GM12878 (cell line): ENCODE results near the gene LGALS1. TPM values are rescaled to one million over a fixed set of nuclear protein-coding genes. Genes with fewer than 3 reads are reported as not detected.

Experiments
- ATAC-seq: fragments of 200-7000 bp; cut with Tn5 transposase; 3 replicates; pipeline ENCODE4 v1.9.1; 2020; ENCODE audit warnings: mild to moderate bottlenecking, moderate library complexity
- BruUV-seq: library from RNA; stranded (reverse); fragments of 400-500 nt; replicated peaks from 2 replicates; lab custom pipeline; 2021; lab: Mats Ljungman, UMichigan
- CTCF ChIA-PET: fragments of 300-600 bp; sonication (Branson Sonifier 250); formaldehyde crosslinking; extraction: SDS; loops from one replicate; lab custom pipeline; 2021; ENCODE audit warnings: inconsistent platforms; lab: Yijun Ruan, JAX
- POLR2A ChIA-PET: fragments of 350-600 bp; formaldehyde crosslinking; extraction: SDS; loops from one replicate; lab custom pipeline; 2021; ENCODE audit warnings: inconsistent platforms; lab: Charles Lee
- RAD21 ChIA-PET: fragments of 300-600 bp; sonication (Branson Sonifier 250); formaldehyde crosslinking; loops from one replicate; lab custom pipeline; 2023; ENCODE audit warnings: antibody characterized with exemption; ENCODE audit not compliant: unreplicated experiment; lab: Charles Lee
- SMC1A ChIA-PET: fragments of 300-600 bp; sonication (Branson Sonifier 250); formaldehyde crosslinking; loops from one replicate; lab custom pipeline; 2023; ENCODE audit not compliant: unreplicated experiment, uncharacterized antibody; lab: Charles Lee
- DNase-seq: peaks from one replicate; pipeline ENCODE4 v3.0.0-alpha.2; 2011; ENCODE audit warnings: low read depth, low spot score
- FAIRE-seq: peaks from 3 replicates; lab custom pipeline; 2011; peaks lifted over from hg19 to GRCh38; lab: Jason Lieb, UNC
- H2AFZ ChIP-seq: 2 replicates; pipeline ENCODE4 v1.6.0; 2011; ENCODE audit warnings: low read depth, low read length, control low read depth; ENCODE audit not compliant: control insufficient read depth
- H3K27ac ChIP-seq: 2 replicates; pipeline ENCODE4 v1.5.1; 2011; ENCODE audit warnings: control low read depth; ENCODE audit not compliant: control insufficient read depth, insufficient read depth
- H3K27me3 ChIP-seq, 2 experiments: replicated peaks in 1 of 2; 2 replicates each; pipeline versions ENCODE4 v1.6.0 to v1.6.1; 2011; ENCODE audit warnings: low read length in 1 of 2; ENCODE audit not compliant: control insufficient read depth in 2 of 2, insufficient read depth in 2 of 2
- H3K36me3 ChIP-seq, 2 experiments: 2 replicates each; pipeline ENCODE4 v1.5.1; 2011; ENCODE audit warnings: low read length in 1 of 2; ENCODE audit not compliant: control insufficient read depth in 2 of 2, insufficient read depth in 2 of 2
- H3K4me1 ChIP-seq: 2 replicates; pipeline ENCODE4 v1.6.1; 2011; ENCODE audit warnings: mild to moderate bottlenecking, low read length, moderate library complexity, mixed read lengths; ENCODE audit not compliant: control insufficient read depth, insufficient read depth
- H3K4me2 ChIP-seq: 2 replicates; pipeline ENCODE4 v1.6.0; 2011; ENCODE audit warnings: control low read depth; ENCODE audit not compliant: control insufficient read depth, insufficient read depth
- H3K4me3 ChIP-seq: fragments of 200-600 bp; sonication (generic); 2 replicates; pipeline ENCODE4 v1.5.1; 2016
- H3K79me2 ChIP-seq: 2 replicates; pipeline ENCODE4 v1.6.0; 2011; ENCODE audit warnings: low read length; ENCODE audit not compliant: control insufficient read depth, insufficient read depth
- H3K9ac ChIP-seq: 2 replicates; pipeline ENCODE4 v1.8.0; 2011; ENCODE audit warnings: low read length, control low read depth, mixed read lengths; ENCODE audit not compliant: control insufficient read depth, insufficient read depth
- H3K9me3 ChIP-seq: replicated peaks from 3 replicates; pipeline ENCODE4 v1.5.1; 2011; ENCODE audit warnings: mild to moderate bottlenecking, low read length; ENCODE audit not compliant: control insufficient read depth, insufficient read depth
- H4K20me1 ChIP-seq: 2 replicates; pipeline ENCODE4 v1.6.0; 2011; ENCODE audit not compliant: control insufficient read depth, insufficient read depth
- CBFB ChIP-seq: IDR thresholded peaks from 2 replicates; pipeline ENCODE4 v1.6.1; 2016; ENCODE audit warnings: antibody characterized with exemption, low read depth
- CHD2 ChIP-seq: IDR thresholded peaks from 2 replicates; pipeline ENCODE4 v1.6.1; 2011; ENCODE audit warnings: low read depth, low read length, improper control_type of control experiment, borderline replicate concordance
- EP300 ChIP-seq, 2 experiments: fragments of 150-350 bp in 1 of 2; IDR thresholded peaks; 2 replicates each; pipeline ENCODE4 v1.6.1; 2011 to 2012; ENCODE audit warnings: low read depth in 2 of 2, low read length in 2 of 2, borderline replicate concordance in 1 of 2, improper control_type of control experiment in 1 of 2, inconsistent platforms in 1 of 2; ENCODE audit not compliant: control insufficient read depth in 1 of 2
- FOXK2 ChIP-seq: fragments of 450-650 bp; IDR thresholded peaks from 2 replicates; pipeline ENCODE4 v1.6.1; 2017; ENCODE audit warnings: mild to moderate bottlenecking, moderate library complexity
- HDAC2 ChIP-seq: fragments of 200-600 bp; sonication (generic); IDR thresholded peaks from 2 replicates; pipeline ENCODE4 v1.6.1; 2017
- JUND ChIP-seq: IDR thresholded peaks from 2 replicates; pipeline ENCODE4 v1.6.1; 2012; ENCODE audit warnings: low read depth, mild to moderate bottlenecking, low read length, improper control_type of control experiment, moderate library complexity
- MYB ChIP-seq: fragments of 150-350 bp; IDR thresholded peaks from 2 replicates; pipeline ENCODE4 v1.6.1; 2014; ENCODE audit warnings: mild to moderate bottlenecking, low read depth, low read length, borderline replicate concordance
- PAX5 ChIP-seq: IDR thresholded peaks from 2 replicates; pipeline ENCODE4 v1.6.1; 2011; ENCODE audit warnings: low read depth, low read length, borderline replicate concordance
- POLR2A ChIP-seq: IDR thresholded peaks from 2 replicates; pipeline ENCODE4 v1.6.1; 2011; ENCODE audit warnings: low read depth, mild to moderate bottlenecking, low read length
- POLR2AphosphoS5 ChIP-seq: IDR thresholded peaks from 2 replicates; pipeline ENCODE4 v1.6.1; 2011; ENCODE audit warnings: mild to moderate bottlenecking, low read length, inconsistent platforms
- RB1 ChIP-seq: fragments of 450-650 bp; formaldehyde crosslinking; IDR thresholded peaks from 2 replicates; pipeline ENCODE4 v1.6.1; 2017; ENCODE audit warnings: mild to moderate bottlenecking, borderline replicate concordance
- RBBP5 ChIP-seq: fragments of 200-600 bp; sonication (generic); conservative IDR thresholded peaks from 2 replicates; pipeline ENCODE4 v1.6.1; 2016
- SIX5 ChIP-seq: IDR thresholded peaks from 2 replicates; pipeline ENCODE4 v1.6.1; 2011; ENCODE audit warnings: mild to moderate bottlenecking, low read depth, low read length, moderate library complexity; ENCODE audit not compliant: severe bottlenecking
- SMAD5 ChIP-seq: IDR thresholded peaks from 2 replicates; pipeline ENCODE4 v1.6.1; 2016; ENCODE audit warnings: antibody characterized with exemption, low read depth
- STAT1 ChIP-seq: fragments of 450-650 bp; conservative IDR thresholded peaks from 2 replicates; pipeline ENCODE4 v1.6.1; 2014; ENCODE audit warnings: antibody characterized with exemption, mild to moderate bottlenecking
- TCF7 ChIP-seq: IDR thresholded peaks from 2 replicates; pipeline ENCODE4 v1.6.1; 2014; ENCODE audit warnings: antibody characterized with exemption, borderline replicate concordance
- ZNF207 ChIP-seq: fragments of 450-650 bp; IDR thresholded peaks from 2 replicates; pipeline ENCODE4 v1.6.1; 2014; ENCODE audit warnings: antibody characterized with exemption, mild to moderate bottlenecking, borderline replicate concordance
- ZNF274 ChIP-seq: IDR thresholded peaks from one replicate; pipeline ENCODE4 v1.8.0; 2011; ENCODE audit not compliant: insufficient read length, insufficient read depth
- ZNF622 ChIP-seq: fragments of 450-650 bp; IDR thresholded peaks from 2 replicates; pipeline ENCODE4 v1.6.1; 2017; ENCODE audit warnings: mild to moderate bottlenecking, inconsistent platforms
- ZZZ3 ChIP-seq: IDR thresholded peaks from 2 replicates; pipeline ENCODE4 v1.6.1; 2011; ENCODE audit warnings: low read depth; ENCODE audit not compliant: control insufficient read depth, insufficient read length
- WGBS: methylation state at CpG from one replicate; pipeline ENCODE4 v1.1.6; 2016; ENCODE audit warnings: low lambda C conversion rate; ENCODE audit not compliant: insufficient replicate concordance, insufficient coverage; ENCODE audit errors: missing lambda C conversion rate; 5-methylcytosine and 5-hydroxymethylcytosine counted together
- in situ Hi-C: fragments of 300-500 bp; cut with MboI; formaldehyde crosslinking; loops from 9 replicates; pipeline ENCODE4 v1.14.3; 2018; ENCODE audit warnings: mixed read lengths
- intact Hi-C: fragments of 100-400 bp; cut with micrococcal nuclease; formaldehyde crosslinking; loops from one replicate; pipeline ENCODE4 v1.14.2; 2022; ENCODE audit not compliant: unreplicated experiment
- polyA plus RNA-seq, 11 experiments: library from polyadenylated mRNA; depleted of rRNA in 4 of 11; unstranded in 6 of 11; stranded (reverse) in 5 of 11; fragments of >200 nt; fragmentation: Nextera tagmentation in 4 of 11; fragmentation: Illumina TruSeq in 1 of 11; extraction: Ambion mirVana in 4 of 11; extraction: Trizol in 1 of 11; gene quantifications; 1 replicate in 1 of 11; 2 replicates in 10 of 11; pipeline versions ENCODE4 v1.2.1 to v1.2.3, GENCODE V29; 2011 to 2016; ENCODE audit warnings: inconsistent platforms in 2 of 11, missing spikeins in 2 of 11, low read depth in 1 of 11
- total RNA-seq, 4 experiments: library from RNA; depleted of rRNA in 3 of 4; stranded (reverse); fragments of >200 nt in 3 of 4; fragmentation: Illumina TruSeq in 1 of 4; extraction: Trizol in 1 of 4; gene quantifications; 2 replicates each; pipeline versions ENCODE4 v1.2.1 to v1.2.3, GENCODE V29; 2013 to 2021
- TF ChIP-seq, protein P1 (sequence below): IDR thresholded peaks from 2 replicates; pipeline ENCODE4 v1.6.1; 2012; ENCODE audit warnings: low read depth, low read length, improper control_type of control experiment
- TF ChIP-seq, protein P2 (sequence below): fragments of 450-650 bp; IDR thresholded peaks from 2 replicates; pipeline ENCODE4 v1.6.1; 2017; ENCODE audit warnings: mild to moderate bottlenecking, moderate library complexity

The LGALS1 gene
- total and polyA plus RNA-seq, 10 of the 15 experiments (the other 5 are each of a cell fraction or from before 2014, with no cell fraction given) = 312 to 1,889 (median 706) TPM

DNA sequence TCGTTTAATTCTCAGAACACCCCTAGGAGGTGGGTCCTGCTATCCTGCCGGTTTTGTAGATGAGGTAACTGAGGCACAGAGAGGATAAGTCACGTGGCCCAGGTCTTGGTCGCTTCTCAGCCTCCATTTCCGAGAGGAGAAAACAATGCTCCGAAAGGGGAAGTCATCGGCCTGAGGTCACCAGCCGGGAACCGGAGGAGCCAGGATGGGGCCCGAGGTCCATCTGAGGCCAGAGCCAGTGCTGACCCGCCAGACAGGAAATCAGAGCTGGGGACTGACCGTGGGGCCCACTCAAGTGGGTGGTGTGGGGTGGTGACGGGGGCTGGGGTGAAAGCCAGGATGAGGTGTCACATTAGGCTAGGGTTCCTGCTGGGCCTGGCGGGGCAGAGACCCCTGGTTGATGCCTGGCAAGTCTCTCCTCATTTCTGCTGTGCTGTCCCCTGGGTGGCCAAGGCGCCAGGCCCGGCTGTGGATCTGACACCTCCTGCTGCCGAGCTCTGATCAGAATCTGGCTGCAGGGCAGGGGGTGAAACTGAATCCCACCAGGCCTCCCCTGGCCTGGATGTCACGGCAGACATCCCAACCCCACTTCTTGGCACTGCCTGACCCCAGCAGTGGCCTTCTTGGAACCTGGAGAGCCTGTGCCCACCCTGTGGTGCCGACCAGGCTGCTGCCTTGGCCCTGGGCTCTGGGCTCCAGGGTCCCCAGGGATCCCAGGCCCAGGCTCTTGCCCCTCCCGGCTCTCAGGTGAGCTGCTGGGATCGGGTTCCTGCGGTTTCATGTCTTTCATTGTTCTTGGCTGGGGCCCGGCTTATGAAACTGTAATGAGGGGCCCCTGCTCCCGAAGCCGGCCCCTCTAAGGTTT lies 33.4 kb downstream of the LGALS1 start (continued):
- TF ChIP-seq POLR2A (no peak), HDAC2 (no peak), ZZZ3 (no peak), EP300 (IDR thresholded peaks at IDR 0.05; ENCODE audit: borderline replicate concordance in 1 of 2, control insufficient read depth in 1 of 2, low read depth in 2 of 2, low read length in 2 of 2) (no peak)
- TF ChIP-seq, protein P1, sequence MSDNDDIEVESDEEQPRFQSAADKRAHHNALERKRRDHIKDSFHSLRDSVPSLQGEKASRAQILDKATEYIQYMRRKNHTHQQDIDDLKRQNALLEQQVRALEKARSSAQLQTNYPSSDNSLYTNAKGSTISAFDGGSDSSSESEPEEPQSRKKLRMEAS = no peak

DNA sequence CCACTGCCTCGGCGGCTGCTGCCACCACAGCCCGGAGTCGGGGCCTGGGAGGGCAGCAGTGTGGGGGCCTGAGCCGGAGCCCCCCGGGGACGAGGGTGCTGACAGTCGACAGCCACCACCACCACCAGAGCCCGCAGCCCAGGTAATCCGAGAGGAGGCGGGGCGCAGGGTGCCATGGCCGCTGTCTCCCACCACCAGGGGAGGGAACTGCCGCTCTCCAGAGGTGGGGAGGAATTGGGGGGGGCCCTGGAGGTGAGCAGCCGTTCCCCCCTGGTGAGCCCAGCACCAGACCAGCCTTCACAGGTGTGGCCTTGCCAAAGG lies 34.0 kb downstream of the LGALS1 start:
- H3K79me2 ChIP-seq = no peaks in the 10 kb centered on the region
- ChIA-PET RAD21 (no interaction called here), SMC1A (no interaction called here), CTCF (no interaction called here), POLR2A (no interaction called here)
- FAIRE-seq (no peak), ATAC-seq (no peak), DNase-seq (no peak)
- no TSS peak for BruUV-seq
- intact Hi-C loops (no loop called here), in situ Hi-C loops (no loop called here)
- no peaks in the 10 kb centered on the region for H3K4me1 ChIP-seq
- H2AFZ ChIP-seq = no peak overlapping the region
- no peaks in the 10 kb centered on the region for H3K27me3 ChIP-seq
- no peaks in the 10 kb centered on the region for H3K9me3 ChIP-seq
- 93% methylated on average over 15 of the region's 15 CpGs for WGBS
- H3K4me2 ChIP-seq = no peak overlapping the region
- H4K20me1 ChIP-seq = no peaks in the 10 kb centered on the region
- H3K36me3 ChIP-seq = no peaks in the 10 kb centered on the region
- H3K9ac ChIP-seq = no peak overlapping the region
- H3K4me3 ChIP-seq = no peak overlapping the region
- H3K27ac ChIP-seq = no peak overlapping the region
- TF ChIP-seq ZNF274 (no peak), SIX5 (no peak), ZNF622 (no peak), CBFB (no peak), CHD2 (no peak), ZZZ3 (no peak), SMAD5 (no peak), FOXK2 (no peak), ZNF207 (no peak), PAX5 (no peak), POLR2AphosphoS5 (no peak), STAT1 (no peak), RBBP5 (no peak), RB1 (no peak), MYB (no peak), TCF7 (no peak), JUND (no peak)
- TF ChIP-seq, protein P2, sequence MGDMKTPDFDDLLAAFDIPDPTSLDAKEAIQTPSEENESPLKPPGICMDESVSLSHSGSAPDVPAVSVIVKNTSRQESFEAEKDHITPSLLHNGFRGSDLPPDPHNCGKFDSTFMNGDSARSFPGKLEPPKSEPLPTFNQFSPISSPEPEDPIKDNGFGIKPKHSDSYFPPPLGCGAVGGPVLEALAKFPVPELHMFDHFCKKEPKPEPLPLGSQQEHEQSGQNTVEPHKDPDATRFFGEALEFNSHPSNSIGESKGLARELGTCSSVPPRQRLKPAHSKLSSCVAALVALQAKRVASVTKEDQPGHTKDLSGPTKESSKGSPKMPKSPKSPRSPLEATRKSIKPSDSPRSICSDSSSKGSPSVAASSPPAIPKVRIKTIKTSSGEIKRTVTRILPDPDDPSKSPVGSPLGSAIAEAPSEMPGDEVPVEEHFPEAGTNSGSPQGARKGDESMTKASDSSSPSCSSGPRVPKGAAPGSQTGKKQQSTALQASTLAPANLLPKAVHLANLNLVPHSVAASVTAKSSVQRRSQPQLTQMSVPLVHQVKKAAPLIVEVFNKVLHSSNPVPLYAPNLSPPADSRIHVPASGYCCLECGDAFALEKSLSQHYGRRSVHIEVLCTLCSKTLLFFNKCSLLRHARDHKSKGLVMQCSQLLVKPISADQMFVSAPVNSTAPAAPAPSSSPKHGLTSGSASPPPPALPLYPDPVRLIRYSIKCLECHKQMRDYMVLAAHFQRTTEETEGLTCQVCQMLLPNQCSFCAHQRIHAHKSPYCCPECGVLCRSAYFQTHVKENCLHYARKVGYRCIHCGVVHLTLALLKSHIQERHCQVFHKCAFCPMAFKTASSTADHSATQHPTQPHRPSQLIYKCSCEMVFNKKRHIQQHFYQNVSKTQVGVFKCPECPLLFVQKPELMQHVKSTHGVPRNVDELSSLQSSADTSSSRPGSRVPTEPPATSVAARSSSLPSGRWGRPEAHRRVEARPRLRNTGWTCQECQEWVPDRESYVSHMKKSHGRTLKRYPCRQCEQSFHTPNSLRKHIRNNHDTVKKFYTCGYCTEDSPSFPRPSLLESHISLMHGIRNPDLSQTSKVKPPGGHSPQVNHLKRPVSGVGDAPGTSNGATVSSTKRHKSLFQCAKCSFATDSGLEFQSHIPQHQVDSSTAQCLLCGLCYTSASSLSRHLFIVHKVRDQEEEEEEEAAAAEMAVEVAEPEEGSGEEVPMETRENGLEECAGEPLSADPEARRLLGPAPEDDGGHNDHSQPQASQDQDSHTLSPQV = no peak
